GM23338 (cell line): ENCODE results near the gene SLTM. TPM values are rescaled to one million over a fixed set of nuclear protein-coding genes. Genes with fewer than 3 reads are reported as not detected.

ENCODE experiments used
- ATAC-seq: fragments of 200-7000 bp; cut with Tn5 transposase; 3 replicates; pipeline ENCODE4 v1.9.1; 2020
- DNase-seq: peaks from one replicate; pipeline ENCODE4 v3.0.0-alpha.2; 2015; ENCODE audit warnings: low spot score
- H2AFZ ChIP-seq: fragments of 200-600 bp; sonication (generic); 2 replicates; pipeline ENCODE4 v1.8.0; 2016; ENCODE audit warnings: antibody characterized with exemption, mild to moderate bottlenecking, moderate library complexity
- H3F3A ChIP-seq: fragments of 200-600 bp; sonication (generic); replicated peaks from 2 replicates; pipeline ENCODE4 v1.8.0; 2017; ENCODE audit warnings: antibody characterized with exemption, mixed run types, low read depth
- H3K27ac ChIP-seq: fragments of 200-600 bp; sonication (generic); 2 replicates; pipeline ENCODE4 v1.6.1; 2016; ENCODE audit warnings: low read depth
- H3K27me3 ChIP-seq: fragments of 200-600 bp; sonication (generic); 2 replicates; pipeline ENCODE4 v1.8.0; 2016; ENCODE audit warnings: mild to moderate bottlenecking, mixed run types, moderate library complexity; ENCODE audit not compliant: insufficient read depth
- H3K36me3 ChIP-seq: fragments of 200-600 bp; sonication (generic); 2 replicates; pipeline ENCODE4 v1.8.0; 2016; ENCODE audit warnings: mild to moderate bottlenecking; ENCODE audit not compliant: insufficient read depth
- H3K4me1 ChIP-seq: fragments of 200-600 bp; sonication (generic); 2 replicates; pipeline ENCODE4 v1.8.0; 2016; ENCODE audit warnings: mild to moderate bottlenecking, moderate library complexity; ENCODE audit not compliant: insufficient read depth
- H3K4me2 ChIP-seq: fragments of 200-600 bp; sonication (generic); 2 replicates; pipeline ENCODE4 v1.7.1; 2017; ENCODE audit warnings: mixed run types
- H3K4me3 ChIP-seq: fragments of 200-600 bp; sonication (generic); 2 replicates; pipeline ENCODE4 v1.6.1; 2016; ENCODE audit warnings: mixed run types
- H3K79me2 ChIP-seq: fragments of 200-600 bp; sonication (generic); replicated peaks from 2 replicates; pipeline ENCODE4 v1.8.0; 2017; ENCODE audit warnings: mild to moderate bottlenecking; ENCODE audit not compliant: insufficient read depth
- H3K9me2 ChIP-seq: fragments of 200-600 bp; sonication (generic); 2 replicates; pipeline ENCODE4 v1.8.0; 2017; ENCODE audit not compliant: insufficient read depth
- H4K20me1 ChIP-seq: fragments of 200-600 bp; sonication (generic); replicated peaks from 2 replicates; pipeline ENCODE4 v1.8.0; 2017; ENCODE audit warnings: mild to moderate bottlenecking; ENCODE audit not compliant: insufficient read depth
- H3K27ac Mint-ChIP-seq: 2 replicates; pipeline ENCODE4 v1.8.0; 2020; ENCODE audit warnings: inconsistent platforms, mild to moderate bottlenecking, moderate library complexity, mixed read lengths
- H3K27me3 Mint-ChIP-seq: 3 replicates; pipeline ENCODE4 v1.8.0; 2022; ENCODE audit warnings: low read depth, mild to moderate bottlenecking, moderate library complexity, mixed read lengths, inconsistent platforms; ENCODE audit not compliant: insufficient read depth, poor library complexity
- H3K36me3 Mint-ChIP-seq: 3 replicates; pipeline ENCODE4 v1.8.0; 2021; ENCODE audit warnings: low read depth, mild to moderate bottlenecking, inconsistent platforms, moderate library complexity, mixed read lengths
- H3K4me1 Mint-ChIP-seq: 3 replicates; pipeline ENCODE4 v1.8.0; 2020; ENCODE audit warnings: mild to moderate bottlenecking, inconsistent platforms, mixed read lengths
- H3K4me3 Mint-ChIP-seq: 3 replicates; pipeline ENCODE4 v1.8.0; 2021; ENCODE audit warnings: moderate library complexity, mild to moderate bottlenecking, inconsistent platforms, mixed read lengths
- H3K9me3 Mint-ChIP-seq: 3 replicates; pipeline ENCODE4 v1.8.0; 2020; ENCODE audit warnings: moderate library complexity, mild to moderate bottlenecking, inconsistent platforms, mixed read lengths
- EZH2 ChIP-seq: fragments of 200-600 bp; sonication (generic); IDR thresholded peaks from one replicate; pipeline ENCODE4 v1.8.0; 2017; ENCODE audit warnings: antibody characterized with exemption, mild to moderate bottlenecking, low read depth; ENCODE audit not compliant: unreplicated experiment
- EZH2phosphoT487 ChIP-seq: fragments of 200-600 bp; sonication (generic); IDR thresholded peaks from one replicate; pipeline ENCODE4 v1.8.1; 2018; ENCODE audit warnings: antibody characterized with exemption; ENCODE audit not compliant: unreplicated experiment
- JUNB ChIP-seq: IDR thresholded peaks from one replicate; pipeline ENCODE4 v1.6.1; 2016; ENCODE audit warnings: antibody characterized with exemption; ENCODE audit not compliant: unreplicated experiment
- NANOG ChIP-seq: IDR thresholded peaks from 2 replicates; pipeline ENCODE4 v1.6.1; 2016; ENCODE audit warnings: antibody characterized with exemption, borderline replicate concordance
- POLR2AphosphoS5 ChIP-seq: IDR thresholded peaks from 2 replicates; pipeline ENCODE4 v1.6.1; 2016; ENCODE audit warnings: antibody characterized with exemption, low read depth
- ZNF331 ChIP-seq: fragments of 250-450 bp; sonication (Bioruptor Pico); IDR thresholded peaks from 2 replicates; pipeline ENCODE4 v1.5.0; 2020; ENCODE audit warnings: low read depth, mild to moderate bottlenecking, moderate library complexity
- polyA plus RNA-seq: library from polyadenylated mRNA; unstranded; fragments of >200 nt; fragmentation: Nextera tagmentation; extraction: Ambion mirVana; gene quantifications from 2 replicates; pipeline ENCODE4 v1.2.1, GENCODE V29; 2016
- total RNA-seq: library from RNA; depleted of rRNA; stranded (reverse); fragments of >200 nt; shearing (Covaris generic); gene quantifications from 2 replicates; pipeline ENCODE4 v1.2.3, GENCODE V29; 2014
- TF ChIP-seq, protein P1 (sequence below): fragments of 250-450 bp; sonication (Bioruptor Pico); IDR thresholded peaks from 2 replicates; pipeline ENCODE4 v1.5.0; 2020; ENCODE audit warnings: mild to moderate bottlenecking, moderate library complexity
- TF ChIP-seq, protein P2 (sequence below): IDR thresholded peaks from one replicate; pipeline ENCODE4 v1.6.1; 2018; ENCODE audit warnings: antibody characterized with exemption; ENCODE audit not compliant: unreplicated experiment

SLTM gene
- total and polyA plus RNA-seq, 2 experiments from 2014 or later = 210 to 476 TPM

DNA sequence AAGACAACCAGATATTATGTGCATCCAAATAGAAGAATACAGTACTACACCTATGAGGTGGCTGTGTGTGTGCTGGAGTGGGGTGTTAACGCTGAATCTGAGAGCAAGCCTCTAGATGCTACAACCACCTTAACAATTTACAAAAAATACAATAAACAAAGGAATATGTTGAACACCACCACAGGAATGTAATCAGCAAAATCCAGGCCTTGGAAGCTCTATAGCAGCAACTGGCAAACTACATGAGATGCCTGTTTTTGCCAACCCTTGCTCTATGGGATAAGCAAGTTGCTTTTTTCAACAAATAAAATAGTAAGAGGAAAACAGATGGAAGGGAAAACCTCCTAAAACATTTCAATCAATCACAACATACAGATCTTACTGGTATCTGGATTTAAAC lies 23.9 kb downstream of the SLTM start:
- Histone ChIP-seq H3K79me2 (peaks cover 99% of the 10 kb centered on the region), H3K4me1 (0 out of 2 replicates have a peak, but pooled peaks cover 2% of the 10 kb centered on the region), H3K36me3 (peaks cover 40% of the 10 kb centered on the region), H3K27ac (no peak overlapping the region), H4K20me1 (peaks cover 45% of the 10 kb centered on the region), H3K9me2 (no peaks in the 10 kb centered on the region), H3F3A (no peaks in the 10 kb centered on the region), H2AFZ (no peak overlapping the region), H3K4me2 (no peak overlapping the region), H3K4me3 (no peak overlapping the region), H3K27me3 (no peaks in the 10 kb centered on the region)
- ATAC-seq = no peak
- H3K36me3 Mint-ChIP-seq = peaks cover 87% of the 10 kb centered on the region
- no peak overlapping the region for H3K27ac Mint-ChIP-seq
- no peak overlapping the region for H3K4me3 Mint-ChIP-seq
- H3K4me1 Mint-ChIP-seq = peaks cover 7% of the 10 kb centered on the region; the same call in 2 of the 3 replicates
- TF ChIP-seq EZH2phosphoT487 = no peak
- TF ChIP-seq JUNB = no peak
- no peak for TF ChIP-seq ZNF331 (CRISPR knock-in tag)
- TF ChIP-seq NANOG = no peak
- no peak for TF ChIP-seq POLR2AphosphoS5
- TF ChIP-seq, protein P1, sequence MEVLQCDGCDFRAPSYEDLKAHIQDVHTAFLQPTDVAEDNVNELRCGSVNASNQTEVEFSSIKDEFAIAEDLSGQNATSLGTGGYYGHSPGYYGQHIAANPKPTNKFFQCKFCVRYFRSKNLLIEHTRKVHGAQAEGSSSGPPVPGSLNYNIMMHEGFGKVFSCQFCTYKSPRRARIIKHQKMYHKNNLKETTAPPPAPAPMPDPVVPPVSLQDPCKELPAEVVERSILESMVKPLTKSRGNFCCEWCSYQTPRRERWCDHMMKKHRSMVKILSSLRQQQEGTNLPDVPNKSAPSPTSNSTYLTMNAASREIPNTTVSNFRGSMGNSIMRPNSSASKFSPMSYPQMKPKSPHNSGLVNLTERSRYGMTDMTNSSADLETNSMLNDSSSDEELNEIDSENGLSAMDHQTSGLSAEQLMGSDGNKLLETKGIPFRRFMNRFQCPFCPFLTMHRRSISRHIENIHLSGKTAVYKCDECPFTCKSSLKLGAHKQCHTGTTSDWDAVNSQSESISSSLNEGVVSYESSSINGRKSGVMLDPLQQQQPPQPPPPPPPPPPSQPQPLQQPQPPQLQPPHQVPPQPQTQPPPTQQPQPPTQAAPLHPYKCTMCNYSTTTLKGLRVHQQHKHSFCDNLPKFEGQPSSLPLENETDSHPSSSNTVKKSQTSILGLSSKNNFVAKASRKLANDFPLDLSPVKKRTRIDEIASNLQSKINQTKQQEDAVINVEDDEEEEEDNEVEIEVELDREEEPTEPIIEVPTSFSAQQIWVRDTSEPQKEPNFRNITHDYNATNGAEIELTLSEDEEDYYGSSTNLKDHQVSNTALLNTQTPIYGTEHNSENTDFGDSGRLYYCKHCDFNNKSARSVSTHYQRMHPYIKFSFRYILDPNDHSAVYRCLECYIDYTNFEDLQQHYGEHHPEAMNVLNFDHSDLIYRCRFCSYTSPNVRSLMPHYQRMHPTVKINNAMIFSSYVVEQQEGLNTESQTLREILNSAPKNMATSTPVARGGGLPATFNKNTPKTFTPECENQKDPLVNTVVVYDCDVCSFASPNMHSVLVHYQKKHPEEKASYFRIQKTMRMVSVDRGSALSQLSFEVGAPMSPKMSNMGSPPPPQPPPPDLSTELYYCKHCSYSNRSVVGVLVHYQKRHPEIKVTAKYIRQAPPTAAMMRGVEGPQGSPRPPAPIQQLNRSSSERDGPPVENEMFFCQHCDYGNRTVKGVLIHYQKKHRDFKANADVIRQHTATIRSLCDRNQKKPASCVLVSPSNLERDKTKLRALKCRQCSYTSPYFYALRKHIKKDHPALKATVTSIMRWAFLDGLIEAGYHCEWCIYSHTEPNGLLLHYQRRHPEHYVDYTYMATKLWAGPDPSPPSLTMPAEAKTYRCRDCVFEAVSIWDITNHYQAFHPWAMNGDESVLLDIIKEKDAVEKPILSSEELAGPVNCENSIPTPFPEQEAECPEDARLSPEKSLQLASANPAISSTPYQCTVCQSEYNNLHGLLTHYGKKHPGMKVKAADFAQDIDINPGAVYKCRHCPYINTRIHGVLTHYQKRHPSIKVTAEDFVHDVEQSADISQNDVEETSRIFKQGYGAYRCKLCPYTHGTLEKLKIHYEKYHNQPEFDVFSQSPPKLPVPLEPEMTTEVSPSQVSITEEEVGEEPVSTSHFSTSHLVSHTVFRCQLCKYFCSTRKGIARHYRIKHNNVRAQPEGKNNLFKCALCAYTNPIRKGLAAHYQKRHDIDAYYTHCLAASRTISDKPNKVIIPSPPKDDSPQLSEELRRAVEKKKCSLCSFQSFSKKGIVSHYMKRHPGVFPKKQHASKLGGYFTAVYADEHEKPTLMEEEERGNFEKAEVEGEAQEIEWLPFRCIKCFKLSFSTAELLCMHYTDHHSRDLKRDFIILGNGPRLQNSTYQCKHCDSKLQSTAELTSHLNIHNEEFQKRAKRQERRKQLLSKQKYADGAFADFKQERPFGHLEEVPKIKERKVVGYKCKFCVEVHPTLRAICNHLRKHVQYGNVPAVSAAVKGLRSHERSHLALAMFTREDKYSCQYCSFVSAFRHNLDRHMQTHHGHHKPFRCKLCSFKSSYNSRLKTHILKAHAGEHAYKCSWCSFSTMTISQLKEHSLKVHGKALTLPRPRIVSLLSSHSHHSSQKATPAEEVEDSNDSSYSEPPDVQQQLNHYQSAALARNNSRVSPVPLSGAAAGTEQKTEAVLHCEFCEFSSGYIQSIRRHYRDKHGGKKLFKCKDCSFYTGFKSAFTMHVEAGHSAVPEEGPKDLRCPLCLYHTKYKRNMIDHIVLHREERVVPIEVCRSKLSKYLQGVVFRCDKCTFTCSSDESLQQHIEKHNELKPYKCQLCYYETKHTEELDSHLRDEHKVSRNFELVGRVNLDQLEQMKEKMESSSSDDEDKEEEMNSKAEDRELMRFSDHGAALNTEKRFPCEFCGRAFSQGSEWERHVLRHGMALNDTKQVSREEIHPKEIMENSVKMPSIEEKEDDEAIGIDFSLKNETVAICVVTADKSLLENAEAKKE = no peak
- TF ChIP-seq EZH2 = no peak
- TF ChIP-seq, protein P2, sequence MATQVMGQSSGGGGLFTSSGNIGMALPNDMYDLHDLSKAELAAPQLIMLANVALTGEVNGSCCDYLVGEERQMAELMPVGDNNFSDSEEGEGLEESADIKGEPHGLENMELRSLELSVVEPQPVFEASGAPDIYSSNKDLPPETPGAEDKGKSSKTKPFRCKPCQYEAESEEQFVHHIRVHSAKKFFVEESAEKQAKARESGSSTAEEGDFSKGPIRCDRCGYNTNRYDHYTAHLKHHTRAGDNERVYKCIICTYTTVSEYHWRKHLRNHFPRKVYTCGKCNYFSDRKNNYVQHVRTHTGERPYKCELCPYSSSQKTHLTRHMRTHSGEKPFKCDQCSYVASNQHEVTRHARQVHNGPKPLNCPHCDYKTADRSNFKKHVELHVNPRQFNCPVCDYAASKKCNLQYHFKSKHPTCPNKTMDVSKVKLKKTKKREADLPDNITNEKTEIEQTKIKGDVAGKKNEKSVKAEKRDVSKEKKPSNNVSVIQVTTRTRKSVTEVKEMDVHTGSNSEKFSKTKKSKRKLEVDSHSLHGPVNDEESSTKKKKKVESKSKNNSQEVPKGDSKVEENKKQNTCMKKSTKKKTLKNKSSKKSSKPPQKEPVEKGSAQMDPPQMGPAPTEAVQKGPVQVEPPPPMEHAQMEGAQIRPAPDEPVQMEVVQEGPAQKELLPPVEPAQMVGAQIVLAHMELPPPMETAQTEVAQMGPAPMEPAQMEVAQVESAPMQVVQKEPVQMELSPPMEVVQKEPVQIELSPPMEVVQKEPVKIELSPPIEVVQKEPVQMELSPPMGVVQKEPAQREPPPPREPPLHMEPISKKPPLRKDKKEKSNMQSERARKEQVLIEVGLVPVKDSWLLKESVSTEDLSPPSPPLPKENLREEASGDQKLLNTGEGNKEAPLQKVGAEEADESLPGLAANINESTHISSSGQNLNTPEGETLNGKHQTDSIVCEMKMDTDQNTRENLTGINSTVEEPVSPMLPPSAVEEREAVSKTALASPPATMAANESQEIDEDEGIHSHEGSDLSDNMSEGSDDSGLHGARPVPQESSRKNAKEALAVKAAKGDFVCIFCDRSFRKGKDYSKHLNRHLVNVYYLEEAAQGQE = no peak
- no peaks in the 10 kb centered on the region for H3K9me3 Mint-ChIP-seq
- no peak for DNase-seq
- peaks cover under 1% of the 10 kb centered on the region for H3K27me3 Mint-ChIP-seq
